ENCODE results near the gene RFTN1. TPM values are rescaled to one million over a fixed set of nuclear protein-coding genes. Genes with fewer than 3 reads are reported as not detected.

Gene RFTN1
- total RNA-seq, 4 donors from 2014 or later: 11.2 to 39.5 (median 25.6) TPM

DNA sequence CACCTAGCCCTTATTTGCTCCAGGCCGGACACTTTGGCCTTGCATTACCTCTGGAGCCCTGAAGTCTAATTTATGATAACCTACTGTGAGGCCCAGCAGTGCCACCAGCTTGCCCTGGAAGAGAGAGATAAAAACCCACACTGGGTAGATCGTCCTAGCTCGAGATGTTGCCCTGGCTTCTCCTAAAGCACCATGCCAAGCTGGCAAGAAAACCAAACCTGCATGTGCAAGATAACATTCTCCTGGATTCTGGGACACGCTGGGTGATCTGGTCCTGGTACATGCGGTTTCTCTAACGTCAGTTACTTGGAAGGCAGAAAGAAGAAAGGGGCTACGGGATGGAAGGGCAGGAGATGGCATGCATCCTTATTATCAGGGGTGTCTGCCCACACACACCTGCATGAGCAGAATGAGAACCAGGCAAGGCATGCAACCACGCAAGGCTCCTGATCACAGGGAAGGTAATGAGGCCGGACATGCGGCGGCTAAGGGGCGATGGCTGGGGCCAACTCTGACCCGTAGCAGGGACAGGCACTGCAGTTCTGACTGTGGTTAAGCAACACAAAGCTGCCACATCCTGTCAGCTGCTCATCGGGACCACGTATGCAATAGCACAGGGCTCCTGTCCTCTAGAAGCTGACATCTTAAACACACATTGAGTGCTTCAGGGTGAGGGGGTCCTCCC, 175.5 kb downstream of the RFTN1 start:
- TF ChIP-seq, protein P1, sequence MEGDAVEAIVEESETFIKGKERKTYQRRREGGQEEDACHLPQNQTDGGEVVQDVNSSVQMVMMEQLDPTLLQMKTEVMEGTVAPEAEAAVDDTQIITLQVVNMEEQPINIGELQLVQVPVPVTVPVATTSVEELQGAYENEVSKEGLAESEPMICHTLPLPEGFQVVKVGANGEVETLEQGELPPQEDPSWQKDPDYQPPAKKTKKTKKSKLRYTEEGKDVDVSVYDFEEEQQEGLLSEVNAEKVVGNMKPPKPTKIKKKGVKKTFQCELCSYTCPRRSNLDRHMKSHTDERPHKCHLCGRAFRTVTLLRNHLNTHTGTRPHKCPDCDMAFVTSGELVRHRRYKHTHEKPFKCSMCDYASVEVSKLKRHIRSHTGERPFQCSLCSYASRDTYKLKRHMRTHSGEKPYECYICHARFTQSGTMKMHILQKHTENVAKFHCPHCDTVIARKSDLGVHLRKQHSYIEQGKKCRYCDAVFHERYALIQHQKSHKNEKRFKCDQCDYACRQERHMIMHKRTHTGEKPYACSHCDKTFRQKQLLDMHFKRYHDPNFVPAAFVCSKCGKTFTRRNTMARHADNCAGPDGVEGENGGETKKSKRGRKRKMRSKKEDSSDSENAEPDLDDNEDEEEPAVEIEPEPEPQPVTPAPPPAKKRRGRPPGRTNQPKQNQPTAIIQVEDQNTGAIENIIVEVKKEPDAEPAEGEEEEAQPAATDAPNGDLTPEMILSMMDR (IDR thresholded peaks at IDR 0.05): no peak
- TF ChIP-seq POLR2A (IDR thresholded peaks at IDR 0.05): no peak
- H3K4me3 ChIP-seq (ENCODE audit: low read depth, poor library complexity, severe bottlenecking): no peak overlapping the region
- intact Hi-C loops (cut with DNase I; ENCODE audit: low total_unique reads): no loop called here
- no peak for DNase-seq (ENCODE audit: low spot score in 2 of 2)
- 78 to 84% methylated on average over 15 of the region's 15 CpGs for WGBS, 2 donors

DNA sequence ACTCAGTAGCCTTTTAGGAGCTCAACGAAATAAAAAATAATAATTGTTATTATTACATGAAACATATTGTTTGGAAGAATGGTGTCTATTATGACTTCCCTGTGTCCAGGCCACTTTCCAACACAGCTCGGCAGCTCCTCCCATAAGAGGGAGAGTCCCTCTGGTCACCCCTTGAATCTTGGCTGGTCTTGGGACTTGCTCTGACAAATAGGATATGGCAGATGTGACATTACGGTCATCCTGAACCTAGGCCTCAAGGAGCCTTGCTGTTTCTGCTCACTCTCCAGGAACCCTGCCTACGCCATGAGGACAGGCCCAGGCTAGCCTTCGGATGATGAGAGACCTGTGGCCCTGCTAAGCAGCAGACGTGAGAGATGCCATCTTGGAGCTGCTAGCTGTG, 176.7 kb downstream of the RFTN1 start:
- no peak overlapping the region for H3K4me3 ChIP-seq (ENCODE audit: low read depth, poor library complexity, severe bottlenecking)
- TF ChIP-seq, protein P1 (IDR thresholded peaks at IDR 0.05): no peak
- TF ChIP-seq POLR2A (IDR thresholded peaks at IDR 0.05): no peak
- DNase-seq (ENCODE audit: low spot score in 2 of 2): no peak
- intact Hi-C loops (cut with DNase I; ENCODE audit: low total_unique reads): no loop called here
- WGBS, 2 donors: 82 to 88% methylated on average over 6 of the region's 6 CpGs

DNA sequence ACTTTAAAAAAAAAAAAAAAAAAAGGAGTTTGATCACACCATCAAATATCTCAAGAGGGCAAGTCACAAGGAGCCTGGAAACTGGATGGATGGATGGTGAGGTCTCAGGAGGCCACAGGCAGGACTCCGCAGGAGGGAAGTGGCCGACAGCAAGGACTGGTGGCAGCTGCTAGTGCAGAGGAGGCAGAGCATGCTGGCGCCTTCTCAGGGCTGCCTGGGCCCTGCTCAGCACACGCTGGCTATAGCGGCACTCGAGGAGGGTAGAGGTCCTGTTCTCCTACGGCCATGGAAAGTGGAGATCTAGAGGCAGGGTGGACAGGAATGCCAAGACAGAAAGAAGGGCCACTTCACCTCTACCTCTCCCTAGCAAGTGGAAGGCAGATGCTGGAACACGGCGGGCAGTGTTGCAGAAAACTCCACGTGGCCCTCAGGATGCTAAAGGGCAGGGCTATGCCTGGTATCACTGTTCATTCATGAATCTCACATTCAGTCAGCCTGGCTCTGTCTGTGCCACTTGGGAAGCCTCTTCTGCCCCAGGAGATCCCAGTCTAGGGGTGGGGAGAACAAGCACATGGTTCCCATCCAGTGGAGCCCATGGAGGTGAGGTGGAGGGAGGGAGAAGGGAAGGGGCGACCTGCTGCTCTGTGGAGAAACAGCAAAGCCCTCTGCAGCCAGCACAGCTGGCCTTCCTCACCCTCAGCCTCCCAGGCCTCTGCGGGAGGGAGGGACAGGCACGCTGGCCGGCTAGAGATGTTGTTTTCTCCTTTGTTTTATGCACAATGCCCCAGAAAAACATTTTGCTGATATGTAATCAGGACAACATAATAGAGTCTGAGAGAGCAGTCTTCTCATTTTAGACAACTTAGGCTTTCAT, 177.5 kb downstream of the RFTN1 start:
- no peak for DNase-seq (ENCODE audit: low spot score in 2 of 2)
- no peak overlapping the region for H3K4me3 ChIP-seq (ENCODE audit: low read depth, poor library complexity, severe bottlenecking)
- intact Hi-C loops (cut with DNase I; ENCODE audit: low total_unique reads): no loop called here
- whole genome bisulfite sequencing, 2 donors: 89 to 90% methylated on average over 14 of the region's 14 CpGs
- TF ChIP-seq, protein P1 (IDR thresholded peaks at IDR 0.05): no peak
- TF ChIP-seq POLR2A (IDR thresholded peaks at IDR 0.05): no peak

DNA sequence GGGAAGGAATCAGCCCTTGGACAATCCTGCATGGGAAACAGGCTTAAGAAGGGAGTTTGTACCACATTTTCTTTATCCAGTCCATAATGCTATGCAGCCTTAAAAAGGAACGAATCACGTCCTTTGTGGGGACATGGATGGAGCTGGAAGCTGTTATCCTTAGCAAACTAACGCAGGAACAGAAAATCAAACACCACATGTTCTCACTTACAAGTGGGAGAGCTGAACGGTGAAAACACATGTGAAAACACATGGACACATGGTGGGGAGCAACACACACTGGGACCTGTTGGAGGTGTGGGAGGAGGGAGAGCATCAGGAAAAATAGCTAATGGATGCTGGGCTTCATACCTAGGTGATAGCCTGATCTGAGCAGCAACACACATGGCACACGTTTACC, 178.2 kb downstream of the RFTN1 start:
- no peak for DNase-seq (ENCODE audit: low spot score in 2 of 2)
- 68 to 72% methylated on average over 5 of the region's 5 CpGs for WGBS, 2 donors
- intact Hi-C loops (cut with DNase I; ENCODE audit: low total_unique reads): no loop called here
- H3K4me3 ChIP-seq (ENCODE audit: low read depth, poor library complexity, severe bottlenecking): no peak overlapping the region
- TF ChIP-seq, protein P1 (IDR thresholded peaks at IDR 0.05): no peak
- no peak for TF ChIP-seq POLR2A (IDR thresholded peaks at IDR 0.05)

DNA sequence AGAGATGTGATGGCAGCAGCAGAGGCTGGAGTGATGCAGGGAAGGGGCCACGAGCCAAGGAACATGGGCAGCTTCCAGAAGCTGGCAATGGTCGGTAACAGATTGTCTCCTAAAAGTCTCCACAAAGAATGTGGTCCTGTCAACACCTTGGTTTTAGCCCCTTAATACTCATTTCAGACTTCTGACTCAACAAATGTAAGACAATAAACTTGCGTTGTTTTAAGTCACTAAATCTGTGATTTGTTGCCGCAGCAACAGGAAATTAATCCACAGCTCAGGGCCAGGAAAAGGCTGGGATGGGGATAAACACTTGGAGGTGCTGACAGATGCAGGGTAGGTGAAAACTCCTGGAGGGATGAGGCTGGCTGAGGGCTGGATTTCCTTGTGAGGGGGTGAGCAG, 178.6 kb downstream of the RFTN1 start:
- no peak overlapping the region for H3K4me3 ChIP-seq (ENCODE audit: low read depth, poor library complexity, severe bottlenecking)
- DNase-seq (ENCODE audit: low spot score in 2 of 2): no peak
- WGBS, 2 donors: 61 to 67% methylated on average over 4 of the region's 4 CpGs
- intact Hi-C loops (cut with DNase I; ENCODE audit: low total_unique reads): no loop called here
- TF ChIP-seq, protein P1 (IDR thresholded peaks at IDR 0.05): no peak

All from lower leg skin (tissue), 4 donors.